HUES6 (cell line): ENCODE data around the gene ARID1B.

Experiments used
- H3K27ac ChIP-seq: 2 replicates; pipeline ENCODE4 v1.7.0; 2013; ENCODE audit warnings: low read depth, mild to moderate bottlenecking, low read length, inconsistent platforms
- H3K27me3 ChIP-seq: 2 replicates; pipeline ENCODE4 v1.6.1; 2013; ENCODE audit warnings: low read length; ENCODE audit not compliant: control insufficient read depth, insufficient read depth
- H3K36me3 ChIP-seq: 2 replicates; pipeline ENCODE4 v1.6.1; 2013; ENCODE audit warnings: low read length; ENCODE audit not compliant: control insufficient read depth, insufficient read depth
- H3K4me1 ChIP-seq: 2 replicates; pipeline ENCODE4 v1.6.1; 2013; ENCODE audit warnings: low read length; ENCODE audit not compliant: control insufficient read depth, insufficient read depth
- H3K4me3 ChIP-seq: 2 replicates; pipeline ENCODE4 v1.5.1; 2013; ENCODE audit warnings: low read depth, low read length
- H3K9ac ChIP-seq: one replicate; pipeline ENCODE4 v1.6.1; 2013; ENCODE audit warnings: mild to moderate bottlenecking, low read length
- H3K9me3 ChIP-seq: 2 replicates; pipeline ENCODE4 v1.6.1; 2013; ENCODE audit warnings: low read depth, low read length; ENCODE audit not compliant: control insufficient read depth, insufficient read depth

Gene ARID1B

DNA sequence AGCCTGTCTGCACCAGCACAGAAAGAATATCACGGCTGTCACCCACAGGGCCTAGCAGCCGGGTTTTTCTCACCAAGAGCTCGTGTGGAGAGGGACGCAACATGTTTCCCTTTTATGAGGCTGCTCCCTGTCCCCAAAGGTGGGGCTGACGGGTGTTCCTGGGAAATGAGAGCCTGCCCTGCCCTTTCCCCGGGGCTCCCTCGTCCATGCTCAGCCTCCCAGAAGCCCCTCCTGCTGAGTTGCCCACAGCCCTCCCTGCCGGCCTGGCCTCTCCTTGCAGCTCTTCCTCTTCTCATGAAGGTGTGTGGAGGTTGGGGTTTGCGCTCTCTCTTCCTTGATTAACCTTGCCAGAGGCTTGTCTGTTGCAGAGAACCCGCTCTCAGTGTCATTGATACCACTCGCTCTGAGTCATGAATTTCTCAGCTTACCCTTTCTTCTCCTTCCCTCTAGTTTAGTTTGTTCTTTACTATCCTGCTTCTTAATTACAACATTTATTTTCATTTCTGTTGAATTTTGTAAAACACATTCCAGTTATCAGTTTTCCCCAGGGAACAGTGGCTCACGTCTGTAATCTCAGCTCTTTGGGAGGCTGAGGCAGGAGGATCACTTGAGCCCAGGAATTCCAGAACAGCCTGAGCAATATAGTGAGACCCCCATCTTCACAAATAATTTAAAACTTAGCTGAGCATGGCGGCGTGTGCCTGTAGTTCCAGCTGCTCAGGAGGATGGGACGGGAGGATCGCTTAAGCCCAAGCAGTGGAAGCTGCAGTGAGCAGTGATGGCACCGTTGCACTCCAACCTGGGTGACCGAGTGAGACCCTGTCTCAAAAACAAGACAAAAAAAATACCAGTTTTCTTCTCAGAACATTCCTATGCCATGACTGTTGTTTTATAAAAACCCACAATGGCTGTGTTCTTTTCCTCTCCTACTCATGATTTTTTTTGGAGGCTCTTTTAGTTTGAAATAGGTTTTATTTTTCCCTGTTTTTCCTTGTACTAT, 442.3 kb downstream of the ARID1B start:
- H3K9me3 ChIP-seq: no peaks in the 10 kb centered on the region
- peaks cover 5% of the 10 kb centered on the region; the same call in 1 of the 2 replicates for H3K4me1 ChIP-seq
- H3K27me3 ChIP-seq: peaks cover 10% of the 10 kb centered on the region
- no peak overlapping the region for H3K9ac ChIP-seq
- H3K27ac ChIP-seq: no peak overlapping the region
- H3K36me3 ChIP-seq: no peaks in the 10 kb centered on the region
- no peak overlapping the region for H3K4me3 ChIP-seq

DNA sequence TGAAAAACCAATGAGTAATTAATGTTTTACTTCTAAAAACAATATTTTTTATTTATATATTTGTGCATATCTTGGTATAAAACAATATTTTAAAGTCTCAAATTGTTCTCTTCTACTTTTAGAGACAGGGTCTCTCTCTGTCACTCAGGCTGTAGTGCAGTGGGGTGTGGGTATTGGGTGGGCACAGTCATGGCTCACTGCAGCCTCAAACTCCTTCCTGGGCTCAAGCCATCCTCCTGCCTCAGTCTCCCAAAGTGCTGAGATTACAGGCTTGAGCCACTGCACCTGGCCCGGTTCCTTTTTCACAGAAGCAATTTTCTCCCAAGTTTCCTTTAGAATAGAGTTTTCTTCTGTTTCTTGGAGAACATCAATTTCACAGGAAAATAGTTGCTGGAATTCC, 443.3 kb downstream of the ARID1B start:
- no peaks in the 10 kb centered on the region for H3K36me3 ChIP-seq
- H3K4me3 ChIP-seq: no peak overlapping the region
- H3K27me3 ChIP-seq: peaks cover 10% of the 10 kb centered on the region
- H3K9ac ChIP-seq: no peak overlapping the region
- H3K9me3 ChIP-seq: no peaks in the 10 kb centered on the region
- peaks cover 5% of the 10 kb centered on the region; the same call in 1 of the 2 replicates for H3K4me1 ChIP-seq
- H3K27ac ChIP-seq: no peak overlapping the region

DNA sequence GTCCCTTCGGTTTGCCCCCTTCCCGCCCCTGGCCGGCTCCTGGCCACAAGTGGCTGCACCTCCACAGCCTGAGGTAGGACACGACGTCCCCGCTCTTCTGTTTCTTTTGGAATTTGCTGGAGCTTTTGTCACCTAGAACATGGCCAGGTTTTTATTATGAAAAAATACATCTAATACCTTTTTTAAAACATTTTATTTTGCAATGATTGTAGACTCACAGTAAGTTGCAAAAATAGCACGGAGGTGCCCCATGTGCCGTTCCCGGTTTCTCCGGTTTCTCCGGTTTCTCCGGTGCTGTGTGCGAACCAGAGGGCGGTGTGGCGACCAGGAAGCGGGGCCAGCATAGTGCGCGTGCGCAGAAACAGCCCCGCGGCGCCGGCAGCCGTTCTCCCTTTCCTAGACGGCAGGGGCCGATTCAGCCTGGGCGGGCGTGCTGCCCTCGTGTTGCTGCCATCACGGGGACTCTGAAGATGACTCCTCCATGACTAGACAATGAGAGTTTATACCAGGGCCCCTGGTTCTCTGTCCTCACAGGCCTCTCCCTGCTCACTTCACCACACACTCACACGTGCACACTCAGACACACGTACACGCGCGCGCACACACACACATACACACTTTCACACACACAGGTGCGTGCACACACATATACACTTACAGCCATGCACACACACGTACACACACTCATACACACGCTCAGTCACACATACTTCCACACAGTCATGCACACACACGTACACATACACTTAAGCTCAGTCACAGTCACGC, 444.1 kb downstream of the ARID1B start:
- Histone ChIP-seq H3K4me3 (peak overlapping the region; percentile 28; the same call in 1 of the 2 replicates), H3K9ac (no peak overlapping the region), H3K4me1 (peaks cover 5% of the 10 kb centered on the region; the same call in 1 of the 2 replicates), H3K27me3 (peaks cover 10% of the 10 kb centered on the region), H3K36me3 (no peaks in the 10 kb centered on the region), H3K27ac (no peak overlapping the region), H3K9me3 (no peaks in the 10 kb centered on the region)

DNA sequence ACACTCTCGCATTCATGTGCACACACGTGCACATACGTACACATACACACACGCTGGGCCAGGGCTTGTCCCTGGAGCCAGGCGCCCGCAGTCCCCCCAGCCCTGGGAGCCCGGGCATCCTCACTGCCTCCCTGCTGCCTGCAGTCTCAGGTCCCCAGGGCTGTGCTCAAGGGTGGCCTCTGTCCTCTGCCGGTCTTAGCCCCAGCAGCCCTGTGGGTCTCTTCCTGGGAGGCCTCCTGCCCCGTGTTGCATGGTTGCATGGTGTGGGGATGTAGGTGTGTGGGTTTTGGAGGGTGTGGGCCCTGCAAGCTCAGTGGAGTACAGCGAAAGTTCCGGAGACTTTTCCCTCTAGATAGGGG, 444.6 kb downstream of the ARID1B start:
- no peak overlapping the region for H3K9ac ChIP-seq
- no peak overlapping the region for H3K4me3 ChIP-seq
- no peaks in the 10 kb centered on the region for H3K36me3 ChIP-seq
- peaks cover 10% of the 10 kb centered on the region for H3K27me3 ChIP-seq
- no peak overlapping the region for H3K27ac ChIP-seq
- no peaks in the 10 kb centered on the region for H3K9me3 ChIP-seq
- H3K4me1 ChIP-seq: peaks cover 5% of the 10 kb centered on the region; the same call in 1 of the 2 replicates

DNA sequence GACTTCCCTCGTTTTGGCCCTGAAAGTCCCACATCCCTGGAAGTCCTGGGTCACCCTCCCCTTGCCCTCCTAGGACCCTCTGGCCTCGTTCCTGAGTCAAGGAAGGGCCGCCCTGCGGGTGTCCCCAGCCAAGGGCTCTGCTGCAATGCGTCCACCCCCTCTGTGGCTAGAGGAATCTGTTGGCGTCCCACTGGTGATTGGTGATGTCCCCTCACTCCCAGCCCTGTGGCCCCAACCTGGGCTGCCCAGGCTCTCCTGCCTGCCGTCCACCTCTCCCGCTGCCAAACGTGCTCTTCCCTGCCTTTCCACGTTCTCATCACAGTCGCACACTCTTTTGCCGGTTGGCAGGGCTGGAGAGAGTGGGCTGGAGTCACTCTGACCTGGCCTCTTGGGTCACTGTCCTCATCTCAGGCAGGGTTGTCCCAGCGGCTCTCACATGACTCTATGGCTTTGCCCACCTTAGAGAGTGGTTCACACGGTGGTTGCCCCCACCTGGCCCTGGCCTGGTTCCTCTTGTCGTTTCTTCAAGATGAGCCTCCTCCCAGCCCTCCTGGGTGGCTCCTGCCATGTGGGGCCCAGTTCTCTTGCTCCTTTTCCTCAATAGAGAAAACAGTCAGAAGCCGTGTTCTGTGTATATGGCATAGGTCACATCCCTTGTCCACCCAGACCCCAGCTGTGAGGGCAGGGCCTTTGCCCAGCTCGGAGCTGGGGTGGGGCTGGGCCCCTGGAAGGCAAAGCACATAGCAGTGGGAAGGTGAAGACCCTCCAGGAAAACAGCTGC, 445.2 kb downstream of the ARID1B start:
- H3K9ac ChIP-seq: no peak overlapping the region
- no peak overlapping the region for H3K4me3 ChIP-seq
- H3K4me1 ChIP-seq: peaks cover 5% of the 10 kb centered on the region; the same call in 1 of the 2 replicates
- H3K27ac ChIP-seq: no peak overlapping the region
- no peaks in the 10 kb centered on the region for H3K9me3 ChIP-seq
- H3K36me3 ChIP-seq: no peaks in the 10 kb centered on the region
- H3K27me3 ChIP-seq: peaks cover 10% of the 10 kb centered on the region

DNA sequence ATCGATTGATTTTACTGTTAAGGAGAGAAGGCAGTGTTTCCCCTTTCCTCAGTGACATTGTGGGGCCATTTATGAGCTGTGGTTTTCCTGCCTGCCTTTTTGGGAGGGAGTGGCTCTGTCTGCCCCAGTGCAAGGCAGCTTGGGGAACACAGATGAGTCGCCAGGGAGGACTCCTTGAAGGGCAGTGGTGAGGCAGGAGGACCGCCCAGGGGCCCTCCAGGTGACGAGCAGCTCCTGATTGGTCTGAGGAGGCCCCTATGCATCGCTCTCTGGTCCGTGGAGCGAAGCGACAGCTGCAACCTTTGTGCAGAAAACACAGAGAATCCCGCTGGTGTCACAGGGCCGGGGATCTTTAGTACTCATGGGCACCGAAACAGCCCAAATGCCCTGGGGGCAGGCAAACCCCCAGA, 445.8 kb downstream of the ARID1B start:
- H3K9me3 ChIP-seq: no peaks in the 10 kb centered on the region
- H3K36me3 ChIP-seq: no peaks in the 10 kb centered on the region

DNA sequence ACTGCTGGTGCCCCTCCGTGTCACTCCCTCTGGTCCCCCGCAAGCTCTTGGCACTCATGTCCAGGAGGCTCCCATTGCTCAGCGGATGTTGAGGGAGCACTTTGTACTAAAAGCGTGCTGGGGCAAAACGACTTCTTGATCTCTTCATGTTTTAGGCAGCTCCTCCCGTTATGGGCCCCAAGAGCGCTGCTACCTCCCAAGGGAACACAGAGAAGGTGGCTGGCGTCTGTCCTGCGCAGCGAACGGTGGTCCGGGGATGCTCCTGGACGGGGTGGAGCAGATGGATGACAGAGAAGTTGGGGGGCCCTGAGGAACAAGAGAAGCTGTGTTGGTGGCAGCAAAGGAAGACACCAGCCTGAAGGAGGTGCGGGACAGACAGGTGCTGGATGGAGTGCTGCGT, 446.3 kb downstream of the ARID1B start:
- Histone ChIP-seq H3K9me3 (no peaks in the 10 kb centered on the region), H3K27me3 (peaks cover 10% of the 10 kb centered on the region), H3K4me1 (peaks cover 5% of the 10 kb centered on the region; the same call in 1 of the 2 replicates), H3K36me3 (no peaks in the 10 kb centered on the region), H3K27ac (no peak overlapping the region), H3K4me3 (no peak overlapping the region), H3K9ac (no peak overlapping the region)

More for the DNA sequence above, 445.8 kb downstream of the ARID1B start:
- Histone ChIP-seq H3K27me3 (peaks cover 10% of the 10 kb centered on the region), H3K27ac (no peak overlapping the region), H3K4me1 (peaks cover 5% of the 10 kb centered on the region; the same call in 1 of the 2 replicates), H3K4me3 (no peak overlapping the region), H3K9ac (no peak overlapping the region)

DNA sequence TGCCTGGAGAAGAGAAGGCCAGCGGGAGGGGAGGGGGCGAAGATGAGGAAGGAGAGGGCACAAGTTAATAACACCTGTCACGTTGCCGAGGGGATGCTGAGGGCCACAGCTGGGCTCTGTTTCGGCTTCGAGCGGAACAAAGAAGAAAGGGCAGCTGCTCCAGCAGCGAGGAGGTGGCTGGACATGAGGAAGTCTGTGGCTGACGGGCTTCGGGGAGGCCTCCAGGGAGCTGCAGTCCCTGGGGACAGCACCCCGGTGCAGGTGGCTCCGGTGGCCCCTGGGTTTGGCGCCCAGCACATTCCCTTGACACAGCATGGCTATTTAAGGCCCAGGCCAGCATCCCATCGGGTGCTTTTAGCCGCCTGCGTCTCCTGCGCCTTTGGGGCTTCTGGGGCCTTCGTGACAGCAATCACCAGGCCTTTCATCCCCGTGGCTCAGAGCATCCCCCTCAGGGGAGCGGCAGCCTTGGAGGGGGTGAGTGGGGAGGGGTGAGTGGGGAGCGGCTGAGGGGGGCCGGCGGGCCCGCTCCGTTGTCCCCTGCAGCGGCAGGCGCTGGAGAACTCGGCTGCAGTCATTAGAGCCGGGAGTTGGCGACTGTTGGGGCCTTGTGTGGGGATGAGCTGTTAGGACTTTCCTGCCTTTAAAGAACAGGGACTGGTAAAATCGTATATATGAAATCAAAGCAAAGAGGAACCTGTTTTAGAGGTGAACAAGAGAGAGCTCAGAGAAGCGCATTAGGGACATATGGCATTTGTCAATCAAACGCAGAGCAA, 447.2 kb downstream of the ARID1B start:
- no peaks in the 10 kb centered on the region for H3K9me3 ChIP-seq
- peaks cover 13% of the 10 kb centered on the region; the same call in 1 of the 2 replicates for H3K4me1 ChIP-seq
- no peak overlapping the region for H3K9ac ChIP-seq
- peaks cover 10% of the 10 kb centered on the region for H3K27me3 ChIP-seq
- no peak overlapping the region for H3K4me3 ChIP-seq
- H3K27ac ChIP-seq: no peak overlapping the region
- no peaks in the 10 kb centered on the region for H3K36me3 ChIP-seq

DNA sequence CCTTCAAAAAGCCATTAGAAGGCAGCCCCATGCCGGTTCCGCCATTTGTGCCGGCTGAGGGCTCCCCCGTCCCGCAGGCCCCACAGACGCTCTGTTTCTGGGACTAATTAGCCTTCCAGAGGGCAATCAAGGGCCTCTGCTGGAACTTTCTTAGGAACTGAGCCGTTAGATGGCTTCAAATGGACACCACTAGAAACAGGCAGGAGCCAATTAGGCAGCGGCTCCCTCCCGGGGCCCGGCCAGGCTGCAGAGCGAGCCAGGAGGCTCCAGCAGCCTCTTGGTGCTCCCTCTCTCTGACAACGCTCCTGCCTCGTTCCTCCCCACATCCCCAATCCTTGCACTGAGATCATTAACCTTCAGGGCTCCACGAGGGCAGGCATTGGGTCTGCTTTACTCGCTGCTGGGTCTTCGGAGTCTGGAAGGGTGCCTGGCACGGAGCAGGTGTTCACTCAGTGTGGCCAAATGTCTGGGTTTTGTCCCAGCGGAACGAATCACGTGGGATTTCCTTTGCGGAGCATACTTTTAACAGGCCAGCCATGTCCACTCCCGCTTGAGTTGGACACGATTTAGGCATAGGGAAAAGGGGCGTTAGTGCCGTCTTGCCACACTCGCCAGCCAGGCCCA, 447.9 kb downstream of the ARID1B start:
- Histone ChIP-seq H3K27me3 (peaks cover 10% of the 10 kb centered on the region), H3K27ac (no peak overlapping the region), H3K9ac (no peak overlapping the region), H3K4me1 (peaks cover 17% of the 10 kb centered on the region; the same call in 1 of the 2 replicates), H3K9me3 (no peaks in the 10 kb centered on the region), H3K4me3 (no peak overlapping the region), H3K36me3 (no peaks in the 10 kb centered on the region)
